ENCODE results near the gene CISD1.
"Not testable (repeated sequence)": the region's sequence is repeated elsewhere in the genome, so short reads cannot be mapped to it uniquely, and the experiment has no call there.

The CISD1 gene

DNA sequence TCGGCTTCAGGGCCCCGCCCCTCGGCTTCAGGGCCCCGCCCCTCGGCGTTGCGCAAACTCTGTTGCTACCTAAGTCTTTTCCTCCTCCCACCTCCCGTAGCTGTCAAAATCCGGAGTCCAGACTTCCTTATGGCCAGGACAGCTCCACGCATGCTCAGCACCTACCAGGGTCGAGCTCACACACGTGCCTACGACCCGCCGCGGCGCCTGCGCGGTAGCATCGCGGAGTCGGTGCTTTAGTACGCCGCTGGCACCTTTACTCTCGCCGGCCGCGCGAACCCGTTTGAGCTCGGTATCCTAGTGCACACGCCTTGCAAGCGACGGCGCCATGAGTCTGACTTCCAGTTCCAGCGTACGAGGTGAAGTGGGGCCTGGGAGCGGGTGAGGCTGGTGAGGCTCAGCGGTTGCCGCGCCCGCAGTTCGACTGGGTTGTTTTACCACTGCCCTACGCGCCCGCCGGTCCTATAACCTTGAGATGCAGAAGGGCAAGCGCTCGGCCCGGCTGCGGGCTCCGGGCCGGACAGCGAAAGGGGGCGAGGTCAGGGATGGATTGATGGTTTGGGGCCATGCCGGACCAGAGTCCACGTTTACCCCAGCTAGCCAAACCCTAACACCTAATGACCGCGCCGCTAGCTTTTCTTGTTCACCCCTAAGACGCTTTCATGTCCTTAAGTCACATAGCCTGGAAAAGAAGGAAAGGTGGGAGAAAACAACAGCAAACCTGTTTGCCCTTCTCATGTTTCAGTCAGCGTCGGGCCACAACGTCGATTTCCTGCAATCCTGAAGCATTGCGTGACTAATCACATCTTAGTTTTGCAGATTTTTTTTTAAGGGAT lies at the start of gene CISD1:
CISD1 (plus strand) TSS at position 217 of the 836 bp plus-strand sequence; CDS start at position 329, 112 bp downstream.
- DNase-seq (ENCODE audit: low spot score), result peak; percentile 95

DNA sequence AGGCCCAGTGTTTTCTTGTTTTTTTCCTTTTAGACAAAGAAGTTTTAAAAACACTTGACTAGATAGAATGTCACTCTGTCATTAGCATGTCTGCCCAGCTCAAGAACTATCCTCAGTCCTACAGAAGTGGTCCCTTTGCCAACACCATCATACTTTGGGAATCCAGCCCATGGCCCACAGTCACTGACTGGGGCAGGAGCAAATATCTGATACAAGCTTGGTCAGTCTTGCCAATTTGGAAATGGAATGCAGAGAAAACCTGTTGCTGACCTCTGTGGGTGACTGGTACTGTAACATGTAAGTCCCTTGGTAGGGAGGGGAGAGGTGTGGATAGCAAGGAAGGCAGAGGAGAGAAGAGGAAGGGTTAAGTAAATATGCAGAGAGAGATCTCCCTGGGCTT lies 49.1 kb upstream of the CISD1 start:
- DNase-seq (ENCODE audit: low spot score), result no peak

DNA sequence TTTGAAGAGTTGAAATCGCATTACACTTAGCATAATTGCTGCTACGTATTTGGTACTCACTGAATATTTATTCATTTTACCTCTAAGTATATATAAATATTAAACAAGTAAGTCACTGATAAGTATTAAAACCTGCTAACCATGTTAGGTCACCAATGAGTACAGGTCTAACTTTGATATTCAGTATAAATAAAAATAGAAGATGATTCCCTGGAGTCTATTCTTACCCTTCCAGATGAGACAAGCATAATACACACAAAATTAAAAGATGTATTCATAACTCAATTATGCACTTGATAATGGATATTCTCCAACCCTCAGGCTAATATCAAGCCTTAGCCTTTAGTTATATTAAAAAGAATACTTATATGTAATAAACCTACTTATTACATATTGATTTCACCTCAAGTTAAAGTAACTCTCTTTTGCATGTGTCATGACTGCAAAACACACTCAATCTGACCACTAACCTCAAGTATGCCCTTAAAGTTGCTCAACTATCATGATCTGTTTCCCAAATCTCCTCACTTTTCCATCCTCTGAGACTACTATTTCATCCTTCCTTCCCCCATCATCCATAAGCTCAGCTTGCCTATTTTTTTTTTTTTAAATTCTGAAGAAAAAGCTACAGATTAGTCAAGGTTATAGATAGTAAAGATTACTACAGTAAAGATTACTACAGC lies 48.1 kb upstream of the CISD1 start:
- DNase-seq (ENCODE audit: low spot score), result no peak

DNA sequence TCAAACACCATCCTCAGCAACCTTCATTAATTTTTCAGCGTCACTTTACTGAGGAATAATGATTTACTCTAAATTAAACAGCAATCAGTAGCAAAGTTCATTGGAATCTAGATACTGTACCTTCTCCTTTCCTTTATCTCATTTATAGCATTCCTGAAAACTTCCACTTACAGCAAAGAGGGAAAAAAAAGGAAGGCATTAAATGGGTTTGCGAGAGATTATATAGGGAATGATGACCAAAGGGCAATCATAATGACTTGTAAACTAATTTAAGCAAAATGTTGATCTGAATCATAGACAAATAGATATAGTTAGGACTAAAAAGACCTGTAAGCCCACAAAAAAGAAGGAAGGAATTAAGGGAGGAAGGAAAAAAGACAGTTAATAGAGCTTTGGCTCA lies 43.3 kb upstream of the CISD1 start:
- DNase-seq (ENCODE audit: low spot score), result no peak

DNA sequence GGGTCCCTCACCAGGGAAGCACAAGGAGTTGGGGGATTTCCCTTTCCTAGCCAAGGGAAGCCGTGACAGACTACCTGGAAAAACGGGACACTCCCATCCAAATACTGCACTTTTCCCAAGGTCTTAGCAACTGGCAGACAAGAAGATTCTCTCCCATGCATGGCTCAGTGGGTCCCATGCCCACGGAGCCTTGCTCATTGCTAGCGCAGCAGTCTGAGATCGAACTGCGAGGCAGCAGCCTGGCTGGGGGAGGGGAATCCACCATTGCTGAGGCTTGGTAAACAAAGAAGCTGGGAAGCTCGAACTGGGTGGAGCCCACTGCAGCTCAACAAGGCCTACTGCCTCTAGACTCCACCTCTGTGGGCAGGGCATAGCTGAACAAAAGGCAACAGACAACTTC lies 39.1 kb upstream of the CISD1 start:
- DNase-seq (ENCODE audit: low spot score), result not testable (repeated sequence)

GRCh38 chr10:58237014-58237834 lies 31.7 kb upstream of the CISD1 start:
- no peak for DNase-seq (ENCODE audit: low spot score)

- no peak for DNase-seq (ENCODE audit: low spot score)
Observed at GRCh38 chr10:58239561-58240169, 29.3 kb upstream of the CISD1 start.

DNA sequence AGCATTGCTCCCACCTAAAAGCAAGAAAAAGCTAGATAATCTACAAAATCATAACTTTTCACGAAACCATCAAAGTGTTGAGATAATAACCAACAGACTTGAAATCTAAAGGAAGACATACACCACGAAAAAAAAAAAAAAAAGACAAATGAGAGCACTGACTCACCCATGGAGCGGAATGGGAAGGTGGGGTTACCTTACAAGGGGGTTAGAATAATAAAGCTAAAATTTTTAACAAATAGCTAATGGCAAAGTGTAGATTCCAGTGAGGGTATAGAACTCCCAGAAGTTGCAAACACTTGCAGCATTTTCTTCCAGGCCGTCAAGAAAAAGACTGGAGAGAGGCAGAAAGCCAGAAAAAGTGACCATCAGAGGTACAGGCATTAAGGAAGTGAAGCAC lies 28.4 kb upstream of the CISD1 start:
- no peak for DNase-seq (ENCODE audit: low spot score)

DNA sequence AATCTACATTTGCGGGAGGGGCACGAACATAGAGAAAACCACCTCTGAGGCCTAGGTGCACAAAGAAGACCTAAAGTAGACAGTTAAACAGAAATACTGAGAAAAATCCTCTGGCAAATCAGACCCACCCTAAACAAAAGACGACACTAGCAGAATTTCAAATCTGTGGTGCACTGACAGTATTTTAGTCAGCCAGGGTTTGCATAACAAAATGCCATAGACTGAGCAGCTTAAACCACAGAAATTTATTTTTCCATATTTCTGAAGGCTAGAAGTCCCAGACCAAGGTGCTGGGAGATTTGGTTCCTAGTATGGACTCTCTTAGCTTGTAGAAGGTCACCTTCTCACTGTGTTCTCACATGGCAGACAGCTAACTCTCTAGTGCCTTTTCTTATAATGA lies 27.6 kb upstream of the CISD1 start:
- no peak for DNase-seq (ENCODE audit: low spot score)

GRCh38 chr10:58243269-58243668 lies 25.7 kb upstream of the CISD1 start:
- no peak for DNase-seq (ENCODE audit: low spot score)

- DNase-seq (ENCODE audit: low spot score), result not testable (repeated sequence)
Observed at GRCh38 chr10:58243801-58244200, 25.2 kb upstream of the CISD1 start.

DNA sequence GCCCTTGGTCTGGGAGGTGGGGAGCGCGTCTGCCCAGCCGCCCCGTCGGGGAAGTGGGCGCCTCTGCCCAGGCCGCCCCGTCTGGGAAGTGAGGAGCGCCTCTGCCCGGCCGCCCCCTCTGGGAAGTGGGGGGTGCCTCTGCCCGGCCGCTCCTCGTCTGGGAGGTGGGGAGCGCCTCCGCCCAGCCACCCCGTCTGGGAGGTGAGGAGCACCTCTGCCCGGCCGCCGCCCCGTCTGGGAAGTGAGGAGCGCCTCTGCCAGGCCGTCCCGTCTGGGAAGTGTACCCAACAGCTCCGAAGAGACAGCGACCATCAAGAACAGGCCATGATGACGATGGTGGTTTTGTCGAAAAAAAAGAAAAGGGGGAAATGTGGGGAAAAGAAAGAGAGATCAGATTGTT lies 24.7 kb upstream of the CISD1 start:
- not testable (repeated sequence) for DNase-seq (ENCODE audit: low spot score)

- DNase-seq (ENCODE audit: low spot score), result not testable (repeated sequence)
Observed at GRCh38 chr10:58244666-58245065, 24.3 kb upstream of the CISD1 start.

DNA sequence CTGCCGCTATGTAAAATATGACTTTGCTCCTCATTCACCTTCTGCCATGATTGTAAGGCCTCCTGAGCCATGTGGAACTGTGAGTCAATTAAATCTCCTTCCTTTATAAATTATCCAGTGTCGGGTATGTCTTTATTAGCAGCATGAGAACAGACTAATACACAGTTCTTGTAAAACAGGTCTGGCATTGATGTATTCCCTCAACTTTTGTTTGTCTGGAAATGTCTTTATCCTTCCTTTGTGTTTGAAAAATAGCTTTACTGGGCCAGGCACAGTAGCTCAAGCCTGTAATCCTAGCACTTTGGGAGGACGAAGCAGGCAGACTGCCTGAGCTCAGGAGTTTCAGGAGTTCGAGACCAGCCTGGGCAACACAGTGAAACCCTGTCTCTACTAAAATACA lies 15.8 kb upstream of the CISD1 start:
- no peak for DNase-seq (ENCODE audit: low spot score)

DNA sequence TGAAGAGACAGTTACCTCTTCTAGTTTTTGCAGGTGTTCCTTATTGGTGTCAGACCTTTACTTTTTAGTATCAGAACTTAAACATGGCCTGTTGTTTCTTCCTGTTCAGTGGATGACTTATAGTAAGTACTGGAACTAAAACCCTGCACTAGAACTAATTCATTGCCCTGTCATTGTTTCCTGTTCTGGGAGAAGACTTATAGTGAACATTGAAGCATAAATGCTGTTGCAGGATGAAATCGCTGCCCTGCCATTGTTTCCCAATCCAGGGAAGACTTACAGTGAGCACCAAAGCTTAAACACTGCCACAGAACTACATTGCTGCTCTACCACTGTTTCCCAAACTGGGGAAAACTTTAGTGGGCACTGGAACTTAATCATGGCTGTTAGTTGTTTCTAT lies 14.3 kb upstream of the CISD1 start:
- no peak for DNase-seq (ENCODE audit: low spot score)

- not testable (repeated sequence) for DNase-seq (ENCODE audit: low spot score)
Observed at GRCh38 chr10:58256013-58256780, 12.8 kb upstream of the CISD1 start.

DNA sequence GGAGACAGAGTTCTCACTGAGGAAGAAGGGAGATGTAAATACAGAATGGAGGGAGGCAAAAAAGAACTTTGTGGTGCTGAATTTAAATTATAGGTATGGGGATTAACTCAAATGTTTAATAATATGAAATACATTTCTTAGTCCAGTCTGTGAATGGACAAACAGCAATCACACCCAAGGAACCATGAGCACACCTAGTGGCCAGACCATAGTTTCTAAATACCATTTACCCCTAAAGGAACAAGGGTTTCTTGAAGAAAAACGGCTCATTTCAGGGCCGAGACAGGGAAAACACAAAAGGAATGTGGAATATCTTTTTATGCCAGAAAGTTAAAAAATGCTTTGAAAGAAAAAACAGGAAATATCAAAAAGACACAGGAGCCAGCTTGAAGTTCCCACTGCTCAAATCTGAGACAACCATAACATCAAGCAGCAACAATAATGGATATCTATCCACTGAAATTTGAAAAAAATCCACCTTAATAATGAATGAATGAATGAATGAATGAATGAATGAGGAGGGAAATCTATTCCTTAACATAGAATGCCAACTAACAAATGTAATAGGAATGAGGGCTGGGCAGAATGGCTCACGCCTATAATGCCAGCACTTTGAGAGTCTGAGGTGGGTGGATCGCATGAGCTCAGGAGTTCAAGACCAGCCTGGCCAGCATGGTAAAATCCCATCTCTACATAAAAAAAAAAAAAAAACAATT lies 9.8 kb upstream of the CISD1 start:
- no peak for DNase-seq (ENCODE audit: low spot score)

DNA sequence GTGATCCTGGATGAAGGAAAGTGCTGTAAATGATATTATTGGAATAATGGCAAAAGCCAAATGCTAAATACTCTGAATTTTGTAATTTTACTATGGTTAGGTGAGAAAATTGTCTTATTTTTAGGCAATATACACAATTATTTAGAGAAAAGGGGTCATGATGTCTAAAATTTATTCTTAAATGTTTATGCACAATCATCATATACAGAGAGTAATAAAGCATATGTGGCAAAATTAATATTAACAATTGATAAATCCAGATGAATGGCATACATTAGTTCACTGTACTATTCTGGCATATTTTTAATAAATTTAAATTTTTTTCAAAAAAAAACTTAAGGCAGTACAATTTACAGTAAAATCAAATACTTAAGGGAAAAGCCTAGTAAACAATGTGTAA lies 8.6 kb upstream of the CISD1 start:
- no peak for DNase-seq (ENCODE audit: low spot score)

DNA sequence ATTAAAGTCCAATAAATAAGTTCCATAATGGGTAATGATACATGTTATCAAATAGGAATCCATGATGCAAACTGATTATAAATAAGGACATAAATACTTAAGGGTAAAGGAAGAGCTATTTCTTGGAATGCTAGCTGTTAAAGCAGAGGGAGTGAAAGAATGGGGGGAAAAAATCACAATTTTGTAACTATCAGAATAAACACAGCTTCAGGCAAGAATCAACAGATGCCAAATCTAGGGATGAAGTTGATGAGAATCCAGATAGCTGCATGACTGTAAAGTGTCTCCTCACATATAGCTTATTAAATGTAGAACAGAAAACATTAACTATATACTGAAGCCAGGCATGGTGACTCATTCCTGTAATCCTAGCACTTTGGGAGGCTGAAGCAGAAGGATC lies 6.2 kb upstream of the CISD1 start:
- no peak for DNase-seq (ENCODE audit: low spot score)

GRCh38 chr10:58264780-58265179 lies 4.2 kb upstream of the CISD1 start:
- DNase-seq (ENCODE audit: low spot score), result no peak

DNA sequence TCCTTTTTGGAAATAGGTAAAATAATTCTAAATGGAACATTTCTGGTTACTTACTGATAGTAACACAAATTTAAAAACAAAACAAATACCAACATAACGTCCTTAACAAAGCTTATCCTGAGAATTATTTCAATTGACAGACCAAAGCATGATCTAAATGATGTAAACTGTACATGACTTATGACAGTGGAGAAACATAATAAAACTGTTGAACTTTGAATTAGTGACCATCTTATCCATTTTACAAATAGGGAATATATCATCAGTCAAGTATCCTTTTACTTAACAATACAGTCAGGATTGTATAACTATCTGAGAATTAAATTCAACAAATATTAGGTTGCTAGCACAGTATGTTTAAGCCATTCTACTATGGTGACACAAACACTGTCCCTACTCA lies 3.7 kb upstream of the CISD1 start:
- DNase-seq (ENCODE audit: low spot score), result peak; percentile 13
